G401.6 (cell line): ENCODE measurements around the gene TMEM129.

ENCODE experiments used
- FAIRE-seq: peaks from 2 replicates; lab custom pipeline; 2012; peaks lifted over from hg19 to GRCh38; lab: Jason Lieb, UNC

The TMEM129 gene

DNA sequence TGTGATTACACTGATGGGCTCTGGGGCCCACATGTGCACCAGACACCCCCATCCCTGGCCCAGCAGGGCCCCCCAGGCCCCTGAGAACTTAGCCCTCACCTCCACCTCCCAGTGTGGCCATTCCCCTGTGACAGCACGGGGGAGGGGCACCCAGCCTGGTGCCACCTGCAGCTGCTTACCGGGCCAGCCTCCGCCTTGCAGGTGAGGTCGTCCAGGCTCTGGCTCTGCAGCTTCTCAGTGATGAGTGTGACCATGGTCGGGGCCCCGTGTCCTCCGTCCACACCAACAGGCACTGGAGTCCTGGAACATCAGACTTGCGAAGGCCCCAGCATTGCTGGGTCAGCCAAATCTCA, 52.7 kb downstream of the TMEM129 start:
- FAIRE-seq: no peak

DNA sequence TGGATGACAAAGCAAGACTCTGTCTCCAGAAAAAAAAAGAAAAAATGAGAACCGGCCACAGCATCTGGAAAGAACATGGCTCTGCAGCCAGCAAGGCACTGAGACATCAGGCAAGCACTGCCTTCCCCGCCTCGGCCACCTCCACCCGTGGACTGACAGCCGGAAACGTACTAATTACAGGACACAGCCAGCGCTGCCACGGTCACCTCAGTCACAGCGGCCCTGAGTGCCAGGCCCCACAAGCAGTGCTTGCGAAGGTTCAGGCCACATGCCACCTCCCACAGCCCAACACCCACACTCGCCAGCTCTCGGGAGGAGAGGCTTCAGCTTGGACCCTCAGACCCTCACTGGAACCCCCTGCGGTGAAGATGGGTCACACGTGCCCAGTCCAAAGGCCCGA, 53.9 kb downstream of the TMEM129 start:
- no peak for FAIRE-seq

DNA sequence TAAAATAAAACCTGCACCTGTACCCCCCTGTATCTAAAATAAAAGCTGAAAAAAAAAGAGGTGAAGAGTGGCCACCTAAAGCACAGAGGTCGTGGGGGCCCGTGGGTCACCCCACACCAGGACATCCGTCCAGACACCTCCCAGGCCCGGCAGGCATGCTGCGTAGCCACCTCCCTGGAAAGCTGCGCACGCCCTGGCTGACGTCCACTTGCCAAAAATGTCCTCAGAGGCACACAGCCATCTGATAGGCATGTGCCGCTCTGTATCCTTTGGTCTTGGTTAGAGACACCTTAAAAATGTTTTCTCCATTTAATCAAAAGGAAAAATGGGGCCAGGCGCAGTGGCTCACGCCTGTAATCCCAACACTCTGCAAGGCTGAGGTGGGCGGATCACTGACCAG, 54.7 kb downstream of the TMEM129 start:
- FAIRE-seq: no peak
